ENCODE measurements around the gene FOXD3.

The FOXD3 gene

GRCh38 chr1:63326106-63326472, 3.7 kb downstream of the FOXD3 start:
- H4K91ac ChIP-seq (ENCODE audit: low read depth, low read length), result no peak overlapping the region
- no peaks in the 10 kb centered on the region for H3K79me2 ChIP-seq (ENCODE audit: control insufficient read depth, insufficient read depth, low read length, poor library complexity)
- no peak for DNase-seq
- H3K23ac ChIP-seq (ENCODE audit: low read length), result no peak overlapping the region
- H3K14ac ChIP-seq (ENCODE audit: low read length), result no peak overlapping the region
- no peak overlapping the region for H2BK120ac ChIP-seq (ENCODE audit: insufficient read depth, low read length, poor library complexity)
- H4K8ac ChIP-seq (ENCODE audit: low read depth, low read length), result no peak overlapping the region
- H3K79me1 ChIP-seq (ENCODE audit: low read length), result no peaks in the 10 kb centered on the region
- no peak overlapping the region for H3K4ac ChIP-seq (ENCODE audit: low read depth, low read length)
- no peak overlapping the region for H2AK5ac ChIP-seq (ENCODE audit: low read length)
- H3K27me3 ChIP-seq (ENCODE audit: insufficient read depth, low read length), result peaks cover 87% of the 10 kb centered on the region
- H3K27ac ChIP-seq (ENCODE audit: low read depth, low read length), result no peak overlapping the region
- peaks cover 17% of the 10 kb centered on the region in 2 experiments for H3K4me1 ChIP-seq (ENCODE audit: control insufficient read depth in 1 of 2, insufficient read depth in 2 of 2, low read length in 2 of 2)
- no peak overlapping the region for H3K9ac ChIP-seq (ENCODE audit: low read length)
- H3K4me2 ChIP-seq (ENCODE audit: low read length), result no peak overlapping the region
- WGBS (ENCODE audit: extremely low coverage, insufficient coverage, insufficient read length), result no CpG with 5 or more reads among the region's 20 CpGs
- no peak overlapping the region for H2BK12ac ChIP-seq (ENCODE audit: low read length)
- no peaks in the 10 kb centered on the region for H3K36me3 ChIP-seq (ENCODE audit: control insufficient read depth in 1 of 2, insufficient read depth in 2 of 2, low read length in 2 of 2)
- no peak overlapping the region for H3K4me3 ChIP-seq (ENCODE audit: low read depth, low read length)
- no peak overlapping the region for H3K18ac ChIP-seq (ENCODE audit: low read length)
- H3K9me3 ChIP-seq (ENCODE audit: insufficient read depth, low read depth, low read length), result peaks cover 5% of the 10 kb centered on the region
- no peak overlapping the region for H2BK5ac ChIP-seq (ENCODE audit: low read depth, low read length, poor library complexity)
- H4K12ac ChIP-seq (ENCODE audit: low read depth, low read length), result no peak overlapping the region
- H2AFZ ChIP-seq (ENCODE audit: insufficient read depth, low read length, poor library complexity), result no peak overlapping the region

- Histone ChIP-seq H3K23ac (ENCODE audit: low read length) (no peak overlapping the region), H3K14ac (ENCODE audit: low read length) (no peak overlapping the region)
- whole genome bisulfite sequencing (ENCODE audit: extremely low coverage, insufficient coverage, insufficient read length), result no CpG with 5 or more reads among the region's 37 CpGs
These were observed 4.4 kb downstream of the FOXD3 start for GRCh38 chr1:63326473-63327380.

GRCh38 chr1:63327417-63328054, 5.2 kb downstream of the FOXD3 start:
- peaks cover 4% of the 10 kb centered on the region for H3K9me3 ChIP-seq (ENCODE audit: insufficient read depth, low read depth, low read length)
- WGBS (ENCODE audit: extremely low coverage, insufficient coverage, insufficient read length), result no CpG with 5 or more reads among the region's 25 CpGs
- H4K91ac ChIP-seq (ENCODE audit: low read depth, low read length), result no peak overlapping the region
- H2BK12ac ChIP-seq (ENCODE audit: low read length), result no peak overlapping the region
- H3K4me2 ChIP-seq (ENCODE audit: low read length), result no peak overlapping the region
- H2AK5ac ChIP-seq (ENCODE audit: low read length), result no peak overlapping the region
- no peak overlapping the region for H3K27ac ChIP-seq (ENCODE audit: low read depth, low read length)
- no peak overlapping the region for H3K4ac ChIP-seq (ENCODE audit: low read depth, low read length)
- peaks cover 75% of the 10 kb centered on the region for H3K27me3 ChIP-seq (ENCODE audit: insufficient read depth, low read length)
- no peak overlapping the region for H2BK120ac ChIP-seq (ENCODE audit: insufficient read depth, low read length, poor library complexity)
- no peak overlapping the region for H2AFZ ChIP-seq (ENCODE audit: insufficient read depth, low read length, poor library complexity)
- H4K12ac ChIP-seq (ENCODE audit: low read depth, low read length), result no peak overlapping the region
- no peak overlapping the region for H2BK5ac ChIP-seq (ENCODE audit: low read depth, low read length, poor library complexity)
- H3K4me1 ChIP-seq (ENCODE audit: control insufficient read depth in 1 of 2, insufficient read depth in 2 of 2, low read length in 2 of 2), result peaks cover 11 to 13% of the 10 kb centered on the region in 2 experiments
- peak; percentile 25 to 62 for DNase-seq
- no peaks in the 10 kb centered on the region for H3K79me2 ChIP-seq (ENCODE audit: control insufficient read depth, insufficient read depth, low read length, poor library complexity)
- no peaks in the 10 kb centered on the region for H3K36me3 ChIP-seq (ENCODE audit: control insufficient read depth in 1 of 2, insufficient read depth in 2 of 2, low read length in 2 of 2)
- no peak overlapping the region for H3K18ac ChIP-seq (ENCODE audit: low read length)
- no peak overlapping the region for H3K14ac ChIP-seq (ENCODE audit: low read length)
- H4K8ac ChIP-seq (ENCODE audit: low read depth, low read length), result no peak overlapping the region
- H3K23ac ChIP-seq (ENCODE audit: low read length), result no peak overlapping the region
- H3K4me3 ChIP-seq (ENCODE audit: low read depth, low read length), result no peak overlapping the region
- no peak overlapping the region for H3K9ac ChIP-seq (ENCODE audit: low read length)
- no peaks in the 10 kb centered on the region for H3K79me1 ChIP-seq (ENCODE audit: low read length)

More at GRCh38 chr1:63326473-63327380, 4.4 kb downstream of the FOXD3 start:
- Histone ChIP-seq H3K27me3 (ENCODE audit: insufficient read depth, low read length) (peaks cover 83% of the 10 kb centered on the region), H2AK5ac (ENCODE audit: low read length) (no peak overlapping the region), H3K9ac (ENCODE audit: low read length) (no peak overlapping the region), H4K12ac (ENCODE audit: low read depth, low read length) (no peak overlapping the region), H3K36me3 (ENCODE audit: control insufficient read depth in 1 of 2, insufficient read depth in 2 of 2, low read length in 2 of 2) (no peaks in the 10 kb centered on the region), H2AFZ (ENCODE audit: insufficient read depth, low read length, poor library complexity) (no peak overlapping the region), H3K18ac (ENCODE audit: low read length) (no peak overlapping the region), H3K79me2 (ENCODE audit: control insufficient read depth, insufficient read depth, low read length, poor library complexity) (no peaks in the 10 kb centered on the region), H3K27ac (ENCODE audit: low read depth, low read length) (no peak overlapping the region), H3K4me2 (ENCODE audit: low read length) (no peak overlapping the region), H2BK120ac (ENCODE audit: insufficient read depth, low read length, poor library complexity) (no peak overlapping the region), H3K9me3 (ENCODE audit: insufficient read depth, low read depth, low read length) (peaks cover 5% of the 10 kb centered on the region), H3K4ac (ENCODE audit: low read depth, low read length) (no peak overlapping the region), H3K4me3 (ENCODE audit: low read depth, low read length) (no peak overlapping the region), H2BK5ac (ENCODE audit: low read depth, low read length, poor library complexity) (no peak overlapping the region), H4K8ac (ENCODE audit: low read depth, low read length) (no peak overlapping the region), H2BK12ac (ENCODE audit: low read length) (no peak overlapping the region), H3K4me1 (ENCODE audit: control insufficient read depth in 1 of 2, insufficient read depth in 2 of 2, low read length in 2 of 2) (peaks cover 16 to 17% of the 10 kb centered on the region in 2 experiments), H3K79me1 (ENCODE audit: low read length) (no peaks in the 10 kb centered on the region), H4K91ac (ENCODE audit: low read depth, low read length) (no peak overlapping the region)
- DNase-seq, result peak; percentile 24 to 58

GRCh38 chr1:63328122-63328521, 5.8 kb downstream of the FOXD3 start:
- no peak overlapping the region for H3K14ac ChIP-seq (ENCODE audit: low read length)
- H2AFZ ChIP-seq (ENCODE audit: insufficient read depth, low read length, poor library complexity), result no peak overlapping the region
- H3K36me3 ChIP-seq (ENCODE audit: control insufficient read depth in 1 of 2, insufficient read depth in 2 of 2, low read length in 2 of 2), result no peaks in the 10 kb centered on the region
- no peak overlapping the region for H3K23ac ChIP-seq (ENCODE audit: low read length)
- WGBS (ENCODE audit: extremely low coverage, insufficient coverage, insufficient read length), result no CpG with 5 or more reads among the region's 8 CpGs
- H3K9me3 ChIP-seq (ENCODE audit: insufficient read depth, low read depth, low read length), result peaks cover 2% of the 10 kb centered on the region
- no peaks in the 10 kb centered on the region for H3K79me1 ChIP-seq (ENCODE audit: low read length)
- H3K4me1 ChIP-seq (ENCODE audit: control insufficient read depth in 1 of 2, insufficient read depth in 2 of 2, low read length in 2 of 2), result peaks cover 6 to 10% of the 10 kb centered on the region in 2 experiments
- H3K27me3 ChIP-seq (ENCODE audit: insufficient read depth, low read length), result peaks cover 69% of the 10 kb centered on the region
- H3K27ac ChIP-seq (ENCODE audit: low read depth, low read length), result no peak overlapping the region
- H3K9ac ChIP-seq (ENCODE audit: low read length), result no peak overlapping the region
- no peak overlapping the region for H4K12ac ChIP-seq (ENCODE audit: low read depth, low read length)
- no peaks in the 10 kb centered on the region for H3K79me2 ChIP-seq (ENCODE audit: control insufficient read depth, insufficient read depth, low read length, poor library complexity)
- H3K4ac ChIP-seq (ENCODE audit: low read depth, low read length), result no peak overlapping the region
- DNase-seq, result no peak
- H2BK120ac ChIP-seq (ENCODE audit: insufficient read depth, low read length, poor library complexity), result no peak overlapping the region
- no peak overlapping the region for H2BK5ac ChIP-seq (ENCODE audit: low read depth, low read length, poor library complexity)
- H4K8ac ChIP-seq (ENCODE audit: low read depth, low read length), result no peak overlapping the region
- H3K4me2 ChIP-seq (ENCODE audit: low read length), result no peak overlapping the region
- no peak overlapping the region for H3K18ac ChIP-seq (ENCODE audit: low read length)
- no peak overlapping the region for H2AK5ac ChIP-seq (ENCODE audit: low read length)
- no peak overlapping the region for H3K4me3 ChIP-seq (ENCODE audit: low read depth, low read length)
- H4K91ac ChIP-seq (ENCODE audit: low read depth, low read length), result no peak overlapping the region
- no peak overlapping the region for H2BK12ac ChIP-seq (ENCODE audit: low read length)

Data from trophoblast cell (in vitro differentiated cells and primary cell).